ENCODE results near the gene TNFRSF1B. TPM values are rescaled to one million over a fixed set of nuclear protein-coding genes. Genes with fewer than 3 reads are reported as not detected.

TNFRSF1B gene
- total RNA-seq, 1 donor from 2014 or later = 67.0 TPM

DNA sequence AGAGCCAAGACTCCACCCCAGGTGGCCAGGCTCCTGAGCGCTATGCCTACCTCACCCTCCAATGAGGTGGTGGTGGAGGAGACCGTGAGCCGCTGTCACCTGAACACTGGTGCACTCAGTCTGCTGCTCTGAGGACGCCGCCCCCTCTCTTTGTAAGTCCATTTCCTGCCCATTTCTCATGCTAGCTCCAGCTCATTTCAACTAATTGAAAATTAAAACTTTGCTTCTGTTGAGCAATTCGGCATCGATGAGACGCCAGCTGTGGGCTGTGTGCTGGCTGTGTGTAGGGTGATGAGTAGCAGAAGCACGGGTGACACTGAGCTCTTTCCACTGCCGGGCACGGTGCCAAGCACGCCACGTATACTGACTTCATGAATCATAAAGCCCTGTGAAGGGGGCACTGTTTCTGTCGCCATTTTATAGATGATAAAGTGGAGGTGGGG, 11.2 kb downstream of the TNFRSF1B start:
- Histone ChIP-seq H3K9me3 (no peaks in the 10 kb centered on the region), H3K36me3 (no peaks in the 10 kb centered on the region), H3K27me3 (ENCODE audit: low read depth) (no peaks in the 10 kb centered on the region), H3K4me1 (peaks cover 100% of the 10 kb centered on the region), H3K27ac (peak overlapping the region; percentile 74), H3K4me3 (peak overlapping the region; percentile 6)
- DNase-seq = peak; percentile 84
- no peak for TF ChIP-seq CTCF (IDR thresholded peaks at IDR 0.05)
- peak; percentile 35 to 51 for ATAC-seq
- intact Hi-C loops (cut with DNase I) = no loop called here

GRCh38 chr1:12178511-12178910, 11.7 kb downstream of the TNFRSF1B start:
- peak overlapping the region; percentile 74 for H3K27ac ChIP-seq
- DNase-seq = no peak
- peak overlapping the region; percentile 6 for H3K4me3 ChIP-seq
- TF ChIP-seq CTCF (IDR thresholded peaks at IDR 0.05) = no peak
- H3K27me3 ChIP-seq (ENCODE audit: low read depth) = no peaks in the 10 kb centered on the region
- H3K4me1 ChIP-seq = peaks cover 100% of the 10 kb centered on the region
- H3K36me3 ChIP-seq = no peaks in the 10 kb centered on the region
- intact Hi-C loops (cut with DNase I) = no loop called here
- ATAC-seq = no peak
- no peaks in the 10 kb centered on the region for H3K9me3 ChIP-seq

DNA sequence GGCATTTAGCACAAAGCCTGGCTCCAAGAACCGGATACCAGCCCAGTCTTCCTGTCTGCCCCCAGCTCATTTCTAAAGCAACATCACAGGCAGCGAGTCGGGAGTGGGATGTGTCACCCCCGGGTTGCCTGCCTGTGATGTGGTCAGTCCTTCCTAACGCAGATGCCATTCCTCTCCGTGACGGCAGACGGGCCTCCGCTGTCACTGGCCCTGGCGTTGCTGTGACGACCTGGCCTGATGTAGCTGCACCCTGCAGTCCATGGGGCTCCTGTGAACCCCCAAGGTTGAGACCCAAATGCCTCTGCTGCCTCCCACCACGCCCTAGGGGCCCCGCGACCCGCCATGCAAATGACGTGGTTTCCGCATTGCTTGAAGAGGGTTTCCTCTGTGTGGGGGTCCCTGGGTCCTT, 12.3 kb downstream of the TNFRSF1B start:
- H3K9me3 ChIP-seq = no peaks in the 10 kb centered on the region
- no peaks in the 10 kb centered on the region for H3K36me3 ChIP-seq
- peaks cover 100% of the 10 kb centered on the region for H3K4me1 ChIP-seq
- H3K27me3 ChIP-seq (ENCODE audit: low read depth) = no peaks in the 10 kb centered on the region
- intact Hi-C loops (cut with DNase I) = no loop called here
- no peak for DNase-seq
- no peak for TF ChIP-seq CTCF (IDR thresholded peaks at IDR 0.05)
- H3K4me3 ChIP-seq = no peak overlapping the region
- peak; percentile 5 to 13 for ATAC-seq
- peak overlapping the region; percentile 74 for H3K27ac ChIP-seq

DNA sequence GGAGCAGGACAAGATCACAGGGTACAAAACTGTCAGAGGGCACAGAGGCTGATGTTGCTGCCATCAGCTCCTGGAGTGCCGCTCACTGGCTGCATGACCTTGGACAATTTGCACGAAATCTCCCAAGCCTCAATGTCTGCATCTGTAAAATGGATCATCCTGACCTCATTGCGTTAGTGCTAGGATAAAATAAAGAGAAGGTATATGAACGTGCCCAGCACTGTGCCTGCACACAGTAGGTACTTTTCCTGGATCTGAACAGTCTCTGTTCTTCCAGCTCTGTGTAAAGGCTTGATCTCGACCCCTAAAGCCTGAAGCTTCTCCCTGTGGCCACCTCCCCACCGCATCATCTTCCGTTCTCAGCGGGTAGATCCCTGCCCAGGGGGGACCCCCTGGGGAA, 12.9 kb downstream of the TNFRSF1B start:
- intact Hi-C loops (cut with DNase I) = no loop called here
- no peaks in the 10 kb centered on the region for H3K36me3 ChIP-seq
- peaks cover 100% of the 10 kb centered on the region for H3K4me1 ChIP-seq
- no peaks in the 10 kb centered on the region for H3K9me3 ChIP-seq
- DNase-seq = no peak
- no peak for TF ChIP-seq CTCF (IDR thresholded peaks at IDR 0.05)
- H3K27me3 ChIP-seq (ENCODE audit: low read depth) = no peaks in the 10 kb centered on the region
- no peak for ATAC-seq
- peak overlapping the region; percentile 74 for H3K27ac ChIP-seq
- H3K4me3 ChIP-seq = no peak overlapping the region

DNA sequence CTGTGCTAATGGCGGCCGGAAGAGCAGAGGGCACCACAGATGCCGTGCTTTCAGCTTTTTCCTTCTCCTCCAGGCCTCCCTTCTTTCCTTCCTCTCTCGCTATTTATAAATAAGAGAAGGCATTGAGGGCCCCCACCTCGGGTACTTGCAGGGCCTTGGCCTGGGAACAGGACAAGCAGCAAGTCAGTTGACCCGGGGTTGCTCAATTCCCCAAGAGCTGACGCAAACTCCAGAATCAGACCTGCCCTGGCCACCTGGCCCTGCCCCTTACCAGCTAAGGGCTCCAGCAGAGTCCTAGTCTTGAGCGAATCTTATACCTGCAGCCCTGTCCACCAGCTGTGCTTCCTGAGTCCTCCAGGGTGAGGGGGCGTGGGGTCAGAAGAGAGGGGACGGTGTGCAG, 13.5 kb downstream of the TNFRSF1B start:
- peak overlapping the region; percentile 74 for H3K27ac ChIP-seq
- ATAC-seq (peak; percentile 75 to 80), DNase-seq (peak; percentile 92)
- intact Hi-C loops (cut with DNase I) = no loop called here
- no peaks in the 10 kb centered on the region for H3K27me3 ChIP-seq (ENCODE audit: low read depth)
- no peak for TF ChIP-seq CTCF (IDR thresholded peaks at IDR 0.05)
- no peak overlapping the region for H3K4me3 ChIP-seq
- no peaks in the 10 kb centered on the region for H3K36me3 ChIP-seq
- H3K9me3 ChIP-seq = no peaks in the 10 kb centered on the region
- H3K4me1 ChIP-seq = peaks cover 100% of the 10 kb centered on the region

DNA sequence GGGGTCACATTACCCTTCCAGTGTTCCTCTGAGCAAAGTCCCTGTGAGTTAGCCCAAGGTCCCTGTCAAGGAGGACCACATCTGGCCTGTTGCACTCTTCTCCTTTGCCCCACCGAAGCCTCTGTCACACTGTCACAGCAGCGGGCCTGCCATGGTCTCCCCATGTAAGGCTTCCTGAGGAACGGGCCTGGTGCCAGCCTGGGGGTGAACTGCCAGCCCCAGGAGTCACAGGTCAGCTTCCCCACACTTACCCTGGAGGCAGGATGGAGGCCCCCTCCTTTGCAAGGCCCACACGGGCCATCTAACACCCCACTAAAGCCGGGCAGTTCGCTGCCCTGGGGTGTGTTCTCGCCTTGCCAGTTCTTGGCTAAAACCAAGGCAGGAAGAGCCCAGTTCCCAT, 14.1 kb downstream of the TNFRSF1B start:
- Histone ChIP-seq H3K27ac (peak overlapping the region; percentile 74), H3K4me1 (peaks cover 100% of the 10 kb centered on the region), H3K36me3 (no peaks in the 10 kb centered on the region), H3K9me3 (no peaks in the 10 kb centered on the region), H3K4me3 (no peak overlapping the region), H3K27me3 (ENCODE audit: low read depth) (no peaks in the 10 kb centered on the region)
- DNase-seq = no peak
- intact Hi-C loops (cut with DNase I) = no loop called here
- no peak for ATAC-seq
- TF ChIP-seq CTCF (IDR thresholded peaks at IDR 0.05) = no peak

All from lower lobe of right lung (tissue), 2 donors.